ENCODE results near the gene CNPY1. TPM values are rescaled to one million over a fixed set of nuclear protein-coding genes. Genes with fewer than 3 reads are reported as not detected.

The CNPY1 gene
- total RNA-seq, 2 experiments from 2014 or later: not detected

GRCh38 chr7:155584763-155585531 is 38.6 kb upstream of the CNPY1 start:
- ATAC-seq (ENCODE audit: low read depth): no peak
- Mint-ChIP-seq H3K4me1 (peaks cover 6% of the 10 kb centered on the region), H3K36me3 (no peaks in the 10 kb centered on the region), H3K27me3 (peaks cover 25% of the 10 kb centered on the region), H3K4me3 (no peak overlapping the region), H3K27ac (no peak overlapping the region), H3K9me3 (no peaks in the 10 kb centered on the region)
- DNase-seq: no peak
- POLR2A ChIA-PET: no interaction called here

DNA sequence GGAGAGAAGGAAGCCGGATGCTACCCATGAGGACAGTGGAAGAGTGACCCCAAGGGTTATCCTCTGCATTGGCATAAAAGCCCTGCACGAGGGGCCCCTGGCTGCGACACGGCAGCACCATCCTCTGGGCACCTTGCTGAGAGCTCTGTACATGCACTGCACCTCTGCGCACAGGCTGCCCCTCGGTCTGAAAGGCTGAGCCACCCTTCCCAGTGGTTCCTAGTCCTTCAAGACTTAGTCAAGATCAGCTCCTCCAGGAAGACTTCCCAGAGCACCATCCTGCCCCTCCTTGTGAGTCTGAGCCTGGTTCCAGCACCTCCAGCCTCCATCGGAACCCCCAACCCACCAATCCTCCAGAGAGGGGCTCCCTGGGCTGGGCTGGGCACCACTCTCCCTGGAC is 37.9 kb upstream of the CNPY1 start:
- Mint-ChIP-seq H3K4me1 (peaks cover 6% of the 10 kb centered on the region), H3K36me3 (no peaks in the 10 kb centered on the region), H3K9me3 (no peaks in the 10 kb centered on the region), H3K27ac (no peak overlapping the region), H3K27me3 (peaks cover 25% of the 10 kb centered on the region), H3K4me3 (no peak overlapping the region)
- DNase-seq (no peak), ATAC-seq (ENCODE audit: low read depth) (no peak)
- POLR2A ChIA-PET: no interaction called here

GRCh38 chr7:155583636-155584035 is 37.3 kb upstream of the CNPY1 start:
- ATAC-seq (ENCODE audit: low read depth) (no peak), DNase-seq (no peak)
- POLR2A ChIA-PET: no interaction called here
- H3K27ac Mint-ChIP-seq: no peak overlapping the region
- no peaks in the 10 kb centered on the region for H3K9me3 Mint-ChIP-seq
- H3K4me1 Mint-ChIP-seq: peaks cover 6% of the 10 kb centered on the region
- peaks cover 25% of the 10 kb centered on the region for H3K27me3 Mint-ChIP-seq
- H3K36me3 Mint-ChIP-seq: no peaks in the 10 kb centered on the region
- no peak overlapping the region for H3K4me3 Mint-ChIP-seq

- H3K4me1 Mint-ChIP-seq: peaks cover 6% of the 10 kb centered on the region
- no peaks in the 10 kb centered on the region for H3K9me3 Mint-ChIP-seq
- ATAC-seq (ENCODE audit: low read depth) (no peak), DNase-seq (no peak)
- H3K36me3 Mint-ChIP-seq: no peaks in the 10 kb centered on the region
- POLR2A ChIA-PET: no interaction called here
- no peak overlapping the region for H3K27ac Mint-ChIP-seq
- no peak overlapping the region for H3K4me3 Mint-ChIP-seq
- H3K27me3 Mint-ChIP-seq: peaks cover 22% of the 10 kb centered on the region
Measured at GRCh38 chr7:155581954-155582353, 35.6 kb upstream of the CNPY1 start.

DNA sequence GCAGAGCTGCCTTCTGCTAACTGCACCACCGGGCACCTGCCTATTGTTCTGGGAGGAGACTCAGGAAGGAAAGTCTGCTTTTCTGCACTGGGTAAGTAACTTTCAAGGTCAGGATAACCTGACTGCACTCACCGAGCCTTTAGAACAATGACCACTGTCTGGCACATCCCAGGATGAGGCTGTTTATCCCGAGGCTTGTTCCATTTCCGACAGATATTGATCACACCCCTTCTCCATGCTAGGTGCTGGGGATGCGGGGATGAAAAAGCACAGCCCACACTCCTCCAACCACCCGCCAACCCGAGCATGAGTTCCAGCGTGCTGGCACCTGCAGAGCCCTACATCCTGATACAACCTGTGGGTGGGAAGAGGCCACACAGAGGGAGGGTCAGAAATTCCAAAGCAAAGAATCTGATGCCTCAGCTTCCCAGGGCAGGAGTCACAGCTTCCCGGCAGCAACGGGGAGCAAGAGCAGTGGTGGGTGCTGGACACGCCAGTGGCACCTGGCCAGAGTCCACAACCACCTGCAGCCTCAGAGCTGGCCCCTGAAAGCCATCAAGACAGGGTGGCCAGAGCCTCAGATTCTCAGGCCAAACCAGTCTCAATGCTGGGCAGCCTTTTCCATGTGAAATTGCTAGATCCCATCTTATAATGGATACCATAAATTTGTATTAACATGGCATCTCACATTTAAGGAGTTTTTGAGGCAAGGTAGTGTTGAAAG is 34.9 kb upstream of the CNPY1 start:
- Mint-ChIP-seq H3K36me3 (no peaks in the 10 kb centered on the region), H3K4me1 (peaks cover 6% of the 10 kb centered on the region), H3K4me3 (no peak overlapping the region), H3K27me3 (peaks cover 20% of the 10 kb centered on the region), H3K9me3 (no peaks in the 10 kb centered on the region), H3K27ac (no peak overlapping the region)
- ATAC-seq (ENCODE audit: low read depth) (no peak), DNase-seq (no peak)
- POLR2A ChIA-PET: no interaction called here

- H3K4me1 Mint-ChIP-seq: peaks cover 4% of the 10 kb centered on the region
- H3K9me3 Mint-ChIP-seq: no peaks in the 10 kb centered on the region
- POLR2A ChIA-PET: no interaction called here
- no peaks in the 10 kb centered on the region for H3K36me3 Mint-ChIP-seq
- peaks cover 18% of the 10 kb centered on the region for H3K27me3 Mint-ChIP-seq
- no peak for DNase-seq
- H3K4me3 Mint-ChIP-seq: no peak overlapping the region
- H3K27ac Mint-ChIP-seq: no peak overlapping the region
- no peak for ATAC-seq (ENCODE audit: low read depth)
Measured at GRCh38 chr7:155580367-155580766, 34.0 kb upstream of the CNPY1 start.

GRCh38 chr7:155579565-155579964 is 33.2 kb upstream of the CNPY1 start:
- DNase-seq (no peak), ATAC-seq (ENCODE audit: low read depth) (no peak)
- Mint-ChIP-seq H3K27ac (no peak overlapping the region), H3K9me3 (no peaks in the 10 kb centered on the region), H3K4me1 (peaks cover 4% of the 10 kb centered on the region), H3K36me3 (no peaks in the 10 kb centered on the region), H3K4me3 (no peak overlapping the region), H3K27me3 (peaks cover 14% of the 10 kb centered on the region)
- POLR2A ChIA-PET: no interaction called here

DNA sequence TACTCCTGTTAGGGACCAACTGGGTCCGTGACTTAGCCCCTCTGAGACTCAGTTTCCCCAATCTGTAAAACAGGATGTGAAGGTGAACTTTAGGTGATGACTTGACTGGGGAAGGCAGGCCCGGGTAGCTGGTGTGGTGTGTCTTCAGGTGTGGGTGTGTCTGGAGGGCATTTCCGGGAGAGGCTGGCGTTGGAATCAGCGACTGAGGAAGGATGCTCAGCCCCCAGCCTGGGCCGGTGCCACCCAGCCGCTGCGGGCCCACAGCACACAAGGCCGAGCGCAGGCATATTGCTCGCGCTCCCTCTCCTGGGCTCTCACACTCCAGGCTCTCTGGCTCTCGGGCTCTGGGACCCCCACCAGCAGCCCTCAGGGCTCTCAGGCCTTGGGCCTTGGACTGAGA is 31.7 kb upstream of the CNPY1 start:
- no peaks in the 10 kb centered on the region for H3K9me3 Mint-ChIP-seq
- no peak for DNase-seq
- H3K27ac Mint-ChIP-seq: no peak overlapping the region
- no peaks in the 10 kb centered on the region for H3K36me3 Mint-ChIP-seq
- H3K27me3 Mint-ChIP-seq: peaks cover 9% of the 10 kb centered on the region
- H3K4me3 Mint-ChIP-seq: no peak overlapping the region
- POLR2A ChIA-PET: no interaction called here
- no peak for ATAC-seq (ENCODE audit: low read depth)
- H3K4me1 Mint-ChIP-seq: peaks cover 4% of the 10 kb centered on the region

DNA sequence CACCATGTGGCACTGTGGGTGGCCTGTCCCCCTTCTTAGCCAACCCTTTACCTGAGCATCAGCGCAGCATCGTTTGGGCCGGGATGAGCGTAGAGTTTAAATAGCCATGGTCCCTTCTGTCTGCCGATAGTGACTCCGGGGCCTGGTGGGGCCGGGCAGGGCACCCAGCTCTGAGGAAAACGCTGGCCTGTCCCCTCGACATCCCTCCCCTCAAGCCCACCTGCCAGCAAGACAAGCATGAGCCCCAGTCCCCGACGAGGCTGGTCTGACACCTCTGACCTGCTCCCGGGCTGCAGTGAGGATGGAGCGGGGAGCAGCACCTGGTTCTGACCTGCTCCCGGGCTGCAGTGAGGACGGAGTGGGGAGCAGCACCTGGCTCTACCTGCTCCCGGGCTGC is 31.1 kb upstream of the CNPY1 start:
- Mint-ChIP-seq H3K9me3 (no peaks in the 10 kb centered on the region), H3K27me3 (peaks cover 5% of the 10 kb centered on the region), H3K4me1 (peaks cover 4% of the 10 kb centered on the region), H3K4me3 (no peak overlapping the region), H3K27ac (no peak overlapping the region), H3K36me3 (no peaks in the 10 kb centered on the region)
- DNase-seq: no peak
- POLR2A ChIA-PET: no interaction called here
- ATAC-seq (ENCODE audit: low read depth): no peak

- ATAC-seq (ENCODE audit: low read depth): no peak
- H3K27me3 Mint-ChIP-seq: peaks cover 5% of the 10 kb centered on the region
- POLR2A ChIA-PET: no interaction called here
Measured at GRCh38 chr7:155576900-155577508, 30.6 kb upstream of the CNPY1 start.

DNA sequence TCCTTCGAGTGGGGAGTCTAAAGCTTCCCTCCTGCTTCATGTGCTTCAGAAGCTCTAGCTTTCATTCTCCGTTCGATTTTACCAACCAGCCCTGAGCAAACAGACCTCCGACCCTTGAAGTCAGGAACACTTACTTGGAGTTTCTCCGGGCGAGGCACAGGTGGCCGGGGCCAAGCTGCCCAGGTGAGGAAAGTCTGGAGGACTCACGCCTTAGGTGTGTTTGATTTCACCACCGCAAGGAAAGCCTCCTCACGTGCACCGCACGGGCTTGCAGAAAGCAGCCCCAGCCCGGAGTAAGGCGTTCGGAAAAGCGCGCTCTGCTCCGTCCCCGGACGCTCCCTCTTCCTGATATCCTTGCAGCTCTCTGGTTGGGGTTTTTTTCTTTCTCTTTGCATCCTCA is 30.1 kb upstream of the CNPY1 start:
- POLR2A ChIA-PET: no interaction called here
- peaks cover 5% of the 10 kb centered on the region for H3K27me3 Mint-ChIP-seq
- no peak for DNase-seq
- H3K27ac Mint-ChIP-seq: no peak overlapping the region
- no peaks in the 10 kb centered on the region for H3K36me3 Mint-ChIP-seq
- no peaks in the 10 kb centered on the region for H3K9me3 Mint-ChIP-seq
- peaks cover 4% of the 10 kb centered on the region for H3K4me1 Mint-ChIP-seq
- ATAC-seq (ENCODE audit: low read depth): no peak
- no peak overlapping the region for H3K4me3 Mint-ChIP-seq

More at GRCh38 chr7:155576900-155577508, 30.6 kb upstream of the CNPY1 start:
- H3K27ac Mint-ChIP-seq: no peak overlapping the region
- H3K4me1 Mint-ChIP-seq: peaks cover 4% of the 10 kb centered on the region
- H3K4me3 Mint-ChIP-seq: no peak overlapping the region
- H3K9me3 Mint-ChIP-seq: no peaks in the 10 kb centered on the region
- no peak for DNase-seq
- no peaks in the 10 kb centered on the region for H3K36me3 Mint-ChIP-seq

GRCh38 chr7:155574556-155575290 is 28.4 kb upstream of the CNPY1 start:
- DNase-seq (no peak), ATAC-seq (ENCODE audit: low read depth) (no peak)
- Mint-ChIP-seq H3K4me3 (no peak overlapping the region), H3K27me3 (peaks cover 2% of the 10 kb centered on the region), H3K27ac (no peak overlapping the region), H3K4me1 (no peaks in the 10 kb centered on the region), H3K9me3 (no peaks in the 10 kb centered on the region), H3K36me3 (no peaks in the 10 kb centered on the region)
- POLR2A ChIA-PET: no interaction called here

- DNase-seq (no peak), ATAC-seq (ENCODE audit: low read depth) (no peak)
- no peak overlapping the region for H3K27ac Mint-ChIP-seq
- H3K36me3 Mint-ChIP-seq: no peaks in the 10 kb centered on the region
- H3K4me1 Mint-ChIP-seq: no peaks in the 10 kb centered on the region
- H3K9me3 Mint-ChIP-seq: no peaks in the 10 kb centered on the region
- H3K27me3 Mint-ChIP-seq: peaks cover 2% of the 10 kb centered on the region
- no peak overlapping the region for H3K4me3 Mint-ChIP-seq
- POLR2A ChIA-PET: no interaction called here
Measured at GRCh38 chr7:155571581-155572345, 25.4 kb upstream of the CNPY1 start.

All from activated naive CD8-positive, alpha-beta T cell treated with anti-CD3 and anti-CD28 coated beads, Interleukin-2, amount 10 ng/mL, durations not matched to agents 7 days and 5 days (primary cell).